Osteocyte (in vitro differentiated cells): ENCODE data around the gene GRIN2C. TPM values are rescaled to one million over a fixed set of nuclear protein-coding genes. Genes with fewer than 3 reads are reported as not detected.

Experiments used
- DNase-seq: peaks from one replicate; pipeline ENCODE4 v3.0.0; 2021; ENCODE audit warnings: mixed read lengths; ENCODE audit not compliant: unreplicated experiment; ENCODE audit errors: extremely low spot score
- H3K27ac Mint-ChIP-seq: one replicate; pipeline ENCODE4 v1.8.0; 2021; ENCODE audit warnings: mild to moderate bottlenecking, mixed read lengths; ENCODE audit not compliant: unreplicated experiment
- H3K27me3 Mint-ChIP-seq: one replicate; pipeline ENCODE4 v1.8.0; 2021; ENCODE audit warnings: mixed read lengths; ENCODE audit not compliant: unreplicated experiment
- H3K36me3 Mint-ChIP-seq: one replicate; pipeline ENCODE4 v1.8.0; 2021; ENCODE audit warnings: mixed read lengths; ENCODE audit not compliant: unreplicated experiment
- H3K4me1 Mint-ChIP-seq: one replicate; pipeline ENCODE4 v1.8.0; 2021; ENCODE audit warnings: mixed read lengths; ENCODE audit not compliant: unreplicated experiment
- H3K4me3 Mint-ChIP-seq: one replicate; pipeline ENCODE4 v1.8.0; 2021; ENCODE audit warnings: mild to moderate bottlenecking, moderate library complexity, mixed read lengths; ENCODE audit not compliant: unreplicated experiment
- H3K9me3 Mint-ChIP-seq: one replicate; pipeline ENCODE4 v1.8.0; 2021; ENCODE audit warnings: mixed read lengths; ENCODE audit not compliant: unreplicated experiment
- CTCF ChIP-seq: fragments of 200-600 bp; sonication (generic); IDR thresholded peaks from 2 replicates; pipeline ENCODE4 v1.5.0; 2021; ENCODE audit warnings: antibody characterized with exemption, mild to moderate bottlenecking, moderate library complexity
- total RNA-seq: library from RNA; stranded (reverse); gene quantifications from 2 replicates; pipeline ENCODE4 v1.2.1, GENCODE V29; 2021

The GRIN2C gene
- total RNA-seq, 1 donor from 2014 or later: 0.13 TPM

DNA sequence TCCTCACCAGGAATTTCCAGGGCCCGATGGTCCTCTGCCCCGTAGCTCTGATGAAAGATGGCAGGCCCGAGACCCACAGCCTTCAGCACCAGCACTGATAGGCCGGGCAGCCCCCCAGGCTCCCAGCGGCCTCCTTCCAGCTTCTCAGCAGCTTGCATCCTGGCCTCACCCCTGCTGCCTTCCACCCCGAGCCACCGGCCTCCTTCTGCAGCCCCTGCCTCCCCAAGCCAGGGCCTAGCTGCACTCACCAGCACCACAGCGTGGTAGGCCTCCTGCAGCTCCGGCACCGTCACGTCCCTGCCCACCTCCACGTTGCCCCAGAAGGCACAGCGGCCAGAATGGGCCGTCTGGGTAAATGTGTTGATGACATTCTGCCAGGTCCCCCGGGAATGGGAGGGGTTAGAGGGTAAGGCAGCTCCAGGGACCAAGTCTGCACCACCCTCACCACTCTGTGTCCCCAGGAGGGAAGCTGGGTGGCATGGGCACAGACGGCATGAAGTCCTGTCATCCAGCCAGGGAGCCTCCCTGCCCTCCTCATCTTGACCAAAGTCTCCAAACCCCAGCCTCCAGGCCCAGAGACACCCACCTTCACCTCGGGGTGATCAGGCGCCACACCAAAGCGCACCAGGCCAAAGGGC, 6.6 kb upstream of the GRIN2C start:
- Mint-ChIP-seq H3K4me1 (peaks cover 10% of the 10 kb centered on the region), H3K27ac (no peak overlapping the region), H3K27me3 (peaks cover 7% of the 10 kb centered on the region), H3K9me3 (no peaks in the 10 kb centered on the region), H3K36me3 (peaks cover 7% of the 10 kb centered on the region), H3K4me3 (no peak overlapping the region)
- no peak for DNase-seq
- TF ChIP-seq CTCF: no peak

GRCh38 chr17:74865504-74866197, 6.0 kb upstream of the GRIN2C start:
- TF ChIP-seq CTCF: no peak
- Mint-ChIP-seq H3K27me3 (peaks cover 7% of the 10 kb centered on the region), H3K27ac (no peak overlapping the region), H3K4me3 (no peak overlapping the region), H3K36me3 (peaks cover 7% of the 10 kb centered on the region), H3K4me1 (peaks cover 12% of the 10 kb centered on the region), H3K9me3 (no peaks in the 10 kb centered on the region)
- no peak for DNase-seq

- peaks cover 12% of the 10 kb centered on the region for H3K27me3 Mint-ChIP-seq
- H3K9me3 Mint-ChIP-seq: no peaks in the 10 kb centered on the region
- peak; percentile 93 for DNase-seq
- peak; percentile 94 for TF ChIP-seq CTCF
- no peak overlapping the region for H3K27ac Mint-ChIP-seq
- H3K36me3 Mint-ChIP-seq: peaks cover 5% of the 10 kb centered on the region
- H3K4me3 Mint-ChIP-seq: no peak overlapping the region
- peaks cover 15% of the 10 kb centered on the region for H3K4me1 Mint-ChIP-seq
Observed at GRCh38 chr17:74864866-74865395, 5.2 kb upstream of the GRIN2C start.

GRCh38 chr17:74864297-74864865, 4.7 kb upstream of the GRIN2C start:
- Mint-ChIP-seq H3K4me3 (no peak overlapping the region), H3K27ac (no peak overlapping the region), H3K27me3 (peaks cover 13% of the 10 kb centered on the region), H3K4me1 (peaks cover 15% of the 10 kb centered on the region), H3K9me3 (no peaks in the 10 kb centered on the region), H3K36me3 (peaks cover 5% of the 10 kb centered on the region)
- no peak for DNase-seq
- no peak for TF ChIP-seq CTCF
